ENCODE data around the gene AP1S1. TPM values are rescaled to one million over a fixed set of nuclear protein-coding genes. Genes with fewer than 3 reads are reported as not detected.
A peak's percentile ranks its signal among the peaks of the same experiment; 100 is the strongest.
"Not testable (repeated sequence)": the region's sequence is repeated elsewhere in the genome, so short reads cannot be mapped to it uniquely, and the experiment has no call there.

The AP1S1 gene
- total and polyA plus RNA-seq, 8 donors: 2.7 to 71.2 (median 34.7) TPM; not detected in 1

GRCh38 chr7:101112233-101112632, 42.0 kb upstream of the AP1S1 start:
- Histone ChIP-seq H3K27ac (peak overlapping the region in 4 of 5 donors; percentile 40 to 64 (median 50)), H3K4me1 (no peaks in the 10 kb centered on the region), H3K9me3 (no peaks in the 10 kb centered on the region), H3K4me3 (no peak overlapping the region), H3K36me3 (no peaks in the 10 kb centered on the region), H3K27me3 (no peaks in the 10 kb centered on the region)
- intact Hi-C loops (cut with DNase I; ENCODE audit: low total_unique reads): no loop called here
- DNase-seq: peak in 1 of 2 donors; percentile 62
- peak; percentile 44 to 62 (median 50) for TF ChIP-seq POLR2AphosphoS5 (IDR thresholded peaks at IDR 0.05)
- TF ChIP-seq CTCF (IDR thresholded peaks at IDR 0.05): no peak
- WGBS, 5 donors: 61 to 70% (median 66%) methylated on average over 10 to 11 of the region's 11 CpGs

GRCh38 chr7:101113140-101113539, 41.1 kb upstream of the AP1S1 start:
- H3K9me3 ChIP-seq; H3K4me1 ChIP-seq; DNase-seq; intact Hi-C loops (cut with DNase I; ENCODE audit: low total_unique reads); H3K4me3 ChIP-seq; H3K36me3 ChIP-seq; H3K27me3 ChIP-seq: not testable (repeated sequence)
- H3K27ac ChIP-seq: peak overlapping the region in 2 of 5 donors; percentile 23 to 26
- WGBS, 5 donors: 90 to 96% (median 93%) methylated on average over 7 of the region's 7 CpGs

- WGBS, 5 donors: 77 to 87% (median 79%) methylated on average over 11 of the region's 11 CpGs
- intact Hi-C loops (cut with DNase I; ENCODE audit: low total_unique reads): no loop called here
- TF ChIP-seq POLR2AphosphoS5 (IDR thresholded peaks at IDR 0.05): no peak
- no peak for TF ChIP-seq CTCF (IDR thresholded peaks at IDR 0.05)
- no peak for TF ChIP-seq POLR2A (IDR thresholded peaks at IDR 0.05)
- TF ChIP-seq EP300 (IDR thresholded peaks at IDR 0.05): no peak
These were observed 40.4 kb upstream of the AP1S1 start for GRCh38 chr7:101113836-101114235.

GRCh38 chr7:101114492-101114891, 39.8 kb upstream of the AP1S1 start:
- intact Hi-C loops (cut with DNase I; ENCODE audit: low total_unique reads): no loop called here
- TF ChIP-seq POLR2AphosphoS5 (IDR thresholded peaks at IDR 0.05) (no peak), POLR2A (IDR thresholded peaks at IDR 0.05) (no peak)
- Histone ChIP-seq H3K4me3 (no peak overlapping the region), H3K36me3 (no peaks in the 10 kb centered on the region), H3K27ac (no peak overlapping the region), H3K4me1 (peaks cover 0 to 11% (median 4%) of the 10 kb centered on the region in 4 donors), H3K9me3 (no peaks in the 10 kb centered on the region), H3K27me3 (no peaks in the 10 kb centered on the region)
- DNase-seq: no peak
- WGBS, 5 donors: 51 to 58% (median 57%) methylated on average over 8 of the region's 8 CpGs

More at GRCh38 chr7:101113836-101114235, 40.4 kb upstream of the AP1S1 start:
- H3K27me3 ChIP-seq: no peaks in the 10 kb centered on the region
- peaks cover 0 to 11% (median 4%) of the 10 kb centered on the region in 4 donors for H3K4me1 ChIP-seq
- DNase-seq: no peak
- H3K4me3 ChIP-seq: no peak overlapping the region
- no peak overlapping the region for H3K27ac ChIP-seq
- H3K36me3 ChIP-seq: no peaks in the 10 kb centered on the region
- H3K9me3 ChIP-seq: no peaks in the 10 kb centered on the region

GRCh38 chr7:101115215-101115614, 39.1 kb upstream of the AP1S1 start:
- Histone ChIP-seq H3K27ac (no peak overlapping the region), H3K27me3 (no peaks in the 10 kb centered on the region), H3K9me3 (no peaks in the 10 kb centered on the region), H3K4me1 (peaks cover 0 to 11% (median 4%) of the 10 kb centered on the region in 4 donors), H3K36me3 (no peaks in the 10 kb centered on the region), H3K4me3 (no peak overlapping the region)
- no peak for DNase-seq
- intact Hi-C loops (cut with DNase I; ENCODE audit: low total_unique reads): no loop called here
- whole genome bisulfite sequencing, 5 donors: 89 to 92% (median 90%) methylated on average over 3 of the region's 3 CpGs
- TF ChIP-seq CTCF (IDR thresholded peaks at IDR 0.05): no peak
